Activated CD8-positive, alpha-beta memory T cell treated with anti-CD3 and anti-CD28 coated beads for 4 hours (primary cell): ENCODE data around the gene ATPAF1.

Source experiments
- DNase-seq, 2 donors: peaks; one replicate each; pipeline ENCODE4 v3.0.0-alpha.2; 2020; ENCODE audit warnings: low read depth in 2 of 2

Gene ATPAF1

GRCh38 chr1:46615735-46616134, 52.4 kb downstream of the ATPAF1 start:
- DNase-seq, result no peak

- no peak for DNase-seq
Observed at GRCh38 chr1:46615088-46615487, 53.1 kb downstream of the ATPAF1 start.

GRCh38 chr1:46614604-46614984, 53.6 kb downstream of the ATPAF1 start:
- no peak for DNase-seq

GRCh38 chr1:46613661-46614603, 54.2 kb downstream of the ATPAF1 start:
- DNase-seq, result no peak

- DNase-seq, result no peak
Observed at GRCh38 chr1:46612937-46613660, 55.1 kb downstream of the ATPAF1 start.

GRCh38 chr1:46611691-46612221, 56.4 kb downstream of the ATPAF1 start:
- no peak for DNase-seq

GRCh38 chr1:46607345-46608130, 60.6 kb downstream of the ATPAF1 start:
- DNase-seq, result no peak

GRCh38 chr1:46606255-46606965, 61.8 kb downstream of the ATPAF1 start:
- no peak for DNase-seq

- no peak for DNase-seq
Observed at GRCh38 chr1:46605232-46605631, 62.9 kb downstream of the ATPAF1 start.

- DNase-seq, result peak; percentile 96 to 97
Observed at GRCh38 chr1:46603858-46604549, 64.2 kb downstream of the ATPAF1 start, which contains the start of gene MKNK1. Gene MKNK1 (minus strand): TSS chr1:46604268. CDS start chr1:46583327, 20,941 bp downstream.

GRCh38 chr1:46603481-46603857, 64.7 kb downstream of the ATPAF1 start:
- DNase-seq, result no peak

GRCh38 chr1:46601257-46602007, 66.7 kb downstream of the ATPAF1 start:
- no peak for DNase-seq

- DNase-seq, result no peak
Observed at GRCh38 chr1:46599059-46599970, 68.8 kb downstream of the ATPAF1 start.

- DNase-seq, result no peak
Observed at GRCh38 chr1:46596846-46597245, 71.3 kb downstream of the ATPAF1 start.

GRCh38 chr1:46596036-46596435, 72.1 kb downstream of the ATPAF1 start:
- DNase-seq, result no peak

GRCh38 chr1:46595127-46595526, 73.0 kb downstream of the ATPAF1 start:
- no peak for DNase-seq

GRCh38 chr1:46594063-46594462, 74.1 kb downstream of the ATPAF1 start:
- no peak for DNase-seq

- DNase-seq, result no peak
Observed at GRCh38 chr1:46592823-46593222, 75.3 kb downstream of the ATPAF1 start.

GRCh38 chr1:46589529-46589928, 78.6 kb downstream of the ATPAF1 start:
- DNase-seq, result no peak
